Keratinocyte (primary cell): ENCODE measurements around the gene SOWAHC. TPM values are rescaled to one million over a fixed set of nuclear protein-coding genes. Genes with fewer than 3 reads are reported as not detected.

Experiments
- DNase-seq: peaks from one replicate; pipeline ENCODE4 v3.0.0-alpha.2; 2011; ENCODE audit warnings: low read depth, missing footprints, low spot score
- FAIRE-seq: peaks from 2 replicates; lab custom pipeline; 2011; peaks lifted over from hg19 to GRCh38; lab: Jason Lieb, UNC
- H2AFZ ChIP-seq: 2 replicates; pipeline ENCODE4 v1.6.0; 2012; ENCODE audit warnings: low read length, control low read depth, inconsistent platforms; ENCODE audit not compliant: control insufficient read depth
- H3K27ac ChIP-seq: 2 replicates; pipeline ENCODE4 v1.5.1; 2011; ENCODE audit warnings: low read length; ENCODE audit not compliant: control insufficient read depth, insufficient read depth
- H3K27me3 ChIP-seq: 3 replicates; pipeline ENCODE4 v1.6.0; 2011; ENCODE audit warnings: low read length; ENCODE audit not compliant: control insufficient read depth, insufficient read depth; ENCODE audit errors: extremely low read depth
- H3K36me3 ChIP-seq, 2 experiments: 2 replicates in 1 of 2; 3 replicates in 1 of 2; pipeline ENCODE4 v1.5.1; 2011; ENCODE audit warnings: low read length in 2 of 2, mild to moderate bottlenecking in 1 of 2; ENCODE audit not compliant: control insufficient read depth in 2 of 2, insufficient read depth in 2 of 2; ENCODE audit errors: extremely low read depth in 1 of 2
- H3K4me1 ChIP-seq: 3 replicates; pipeline ENCODE4 v1.5.1; 2011; ENCODE audit warnings: low read length; ENCODE audit not compliant: control insufficient read depth, insufficient read depth; ENCODE audit errors: extremely low read depth
- H3K4me2 ChIP-seq: 3 replicates; pipeline ENCODE4 v1.6.0; 2011; ENCODE audit warnings: low read depth, low read length; ENCODE audit not compliant: control insufficient read depth, insufficient read depth; ENCODE audit errors: extremely low read depth
- H3K4me3 ChIP-seq, 3 experiments: fragments of 200-600 bp in 1 of 3; sonication (generic) in 1 of 3; 2 replicates in 2 of 3; 3 replicates in 1 of 3; pipeline ENCODE4 v1.5.1; 2011 to 2016; ENCODE audit warnings: low read length in 3 of 3, mild to moderate bottlenecking in 3 of 3, control low read depth in 2 of 3, inconsistent platforms in 1 of 3, low read depth in 1 of 3, mixed read lengths in 1 of 3, mixed run types in 1 of 3, moderate library complexity in 1 of 3; ENCODE audit not compliant: control insufficient read depth in 2 of 3, insufficient read depth in 2 of 3; ENCODE audit errors: extremely low read depth in 1 of 3
- H3K79me2 ChIP-seq: 2 replicates; pipeline ENCODE4 v1.6.0; 2012; ENCODE audit warnings: low read length; ENCODE audit not compliant: control insufficient read depth, insufficient read depth
- H3K9ac ChIP-seq: 3 replicates; pipeline ENCODE4 v1.6.0; 2011; ENCODE audit warnings: low read length; ENCODE audit not compliant: control insufficient read depth, insufficient read depth; ENCODE audit errors: extremely low read depth
- H3K9me1 ChIP-seq: 3 replicates; pipeline ENCODE4 v1.6.0; 2011; ENCODE audit warnings: low read length; ENCODE audit not compliant: control insufficient read depth, insufficient read depth; ENCODE audit errors: extremely low read depth
- H3K9me3 ChIP-seq: 2 replicates; pipeline ENCODE4 v1.5.1; 2012; ENCODE audit warnings: low read depth, low read length; ENCODE audit not compliant: control insufficient read depth
- H4K20me1 ChIP-seq: 3 replicates; pipeline ENCODE4 v1.6.0; 2011; ENCODE audit warnings: low read length; ENCODE audit not compliant: control insufficient read depth, insufficient read depth; ENCODE audit errors: extremely low read depth
- CTCF ChIP-seq, 3 experiments: IDR thresholded peaks in 1 of 3; conservative IDR thresholded peaks in 1 of 3; optimal IDR thresholded peaks in 1 of 3; 2 replicates in 2 of 3; 3 replicates in 1 of 3; pipeline versions ENCODE3 to v1.5.1; 2011; ENCODE audit warnings: low read length in 3 of 3, mild to moderate bottlenecking in 3 of 3, moderate library complexity in 2 of 3, control low read depth in 1 of 3, inconsistent platforms in 1 of 3; ENCODE audit not compliant: insufficient read depth in 2 of 3; ENCODE audit errors: extremely low read depth in 1 of 3
- EZH2 ChIP-seq: IDR thresholded peaks from one replicate; pipeline ENCODE4 v1.6.1; 2012; ENCODE audit warnings: inconsistent platforms, mild to moderate bottlenecking, low read length, moderate library complexity
- dilution Hi-C: fragments of 300-500 bp; cut with MboI; formaldehyde crosslinking; loops from one replicate; pipeline ENCODE4 v1.7.0; 2020; ENCODE audit warnings: low sequenced_read_pairs; ENCODE audit not compliant: extremely low pct_ligation_motif_present
- polyA plus RNA-seq, 5 experiments: library from polyadenylated mRNA; depleted of rRNA in 3 of 5; stranded (reverse) in 3 of 5; stranded (forward) in 1 of 5; unstranded in 1 of 5; fragments of >200 nt; gene quantifications; 1 replicate in 1 of 5; 2 replicates in 3 of 5; 3 replicates in 1 of 5; pipeline versions ENCODE4 v1.2.1 to v1.2.3, GENCODE V29; 2011 to 2012; ENCODE audit warnings: missing spikeins in 2 of 5, low read depth in 1 of 5, low replicate concordance in 1 of 5

The SOWAHC gene
- polyA plus RNA-seq, 1 donor (not counting 4 experiments of a cell fraction or from before 2014, with no cell fraction given): 22.3 TPM

- no peak overlapping the region for H2AFZ ChIP-seq
- FAIRE-seq (no peak), DNase-seq (no peak)
- no peak overlapping the region for H3K4me3 ChIP-seq
- no peaks in the 10 kb centered on the region for H3K9me1 ChIP-seq
- no peak overlapping the region for H3K9ac ChIP-seq
- H3K4me2 ChIP-seq: no peak overlapping the region
- H3K27me3 ChIP-seq: no peaks in the 10 kb centered on the region
- H3K36me3 ChIP-seq: no peaks in the 10 kb centered on the region
- no peaks in the 10 kb centered on the region for H3K9me3 ChIP-seq
- no peaks in the 10 kb centered on the region for H4K20me1 ChIP-seq
- no peaks in the 10 kb centered on the region for H3K79me2 ChIP-seq
- H3K27ac ChIP-seq: no peak overlapping the region
- peaks cover 12% of the 10 kb centered on the region for H3K4me1 ChIP-seq
- TF ChIP-seq CTCF (optimal IDR thresholded peaks at IDR 0.05 in 1 of 3, IDR thresholded peaks at IDR 0.05 in 1 of 3, conservative IDR thresholded peaks at IDR 0.05 in 1 of 3; ENCODE audit: extremely low read depth in 1 of 3, insufficient read depth in 2 of 3, low read length in 3 of 3) (no peak), EZH2 (no peak)
- dilution Hi-C loops: no loop called here
Observed at GRCh38 chr2:109635426-109636304, 21.5 kb downstream of the SOWAHC start.

DNA sequence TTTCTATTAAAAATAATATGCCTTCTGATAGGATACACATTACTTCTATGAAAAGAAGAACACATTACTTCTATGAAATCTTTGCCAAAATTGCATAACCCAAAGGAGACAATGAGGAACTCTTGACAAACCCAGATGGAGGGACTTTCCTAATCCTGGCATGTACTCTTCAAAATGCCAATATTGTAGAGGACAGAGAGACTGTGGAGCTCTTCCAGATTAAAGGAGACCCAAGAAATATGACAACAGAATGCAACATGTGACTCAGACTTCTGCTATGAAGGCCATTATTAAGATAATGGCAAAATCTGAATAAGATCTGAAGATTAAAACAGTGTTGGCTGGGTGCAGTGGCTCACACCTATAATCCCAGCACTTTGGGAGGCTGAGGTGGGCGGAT is 22.2 kb downstream of the SOWAHC start:
- H3K4me2 ChIP-seq: no peak overlapping the region
- no peaks in the 10 kb centered on the region for H3K9me3 ChIP-seq
- no peaks in the 10 kb centered on the region for H3K79me2 ChIP-seq
- no peaks in the 10 kb centered on the region for H3K27me3 ChIP-seq
- H2AFZ ChIP-seq: no peak overlapping the region
- H3K36me3 ChIP-seq: no peaks in the 10 kb centered on the region
- H3K27ac ChIP-seq: no peak overlapping the region
- H4K20me1 ChIP-seq: no peaks in the 10 kb centered on the region
- dilution Hi-C loops: no loop called here
- no peak overlapping the region for H3K9ac ChIP-seq
- no peaks in the 10 kb centered on the region for H3K9me1 ChIP-seq
- DNase-seq: no peak
- H3K4me1 ChIP-seq: peaks cover 12% of the 10 kb centered on the region
- no peak for FAIRE-seq
- no peak for TF ChIP-seq EZH2
- TF ChIP-seq CTCF (optimal IDR thresholded peaks at IDR 0.05 in 1 of 3, IDR thresholded peaks at IDR 0.05 in 1 of 3, conservative IDR thresholded peaks at IDR 0.05 in 1 of 3; ENCODE audit: extremely low read depth in 1 of 3, insufficient read depth in 2 of 3, low read length in 3 of 3): no peak
- no peak overlapping the region for H3K4me3 ChIP-seq
